Amniotic stem cell (primary cell): Measurements from ENCODE around the gene UTS2B.

Source experiments
- DNase-seq: peaks from one replicate; lab custom pipeline; 2025; lab: John Stamatoyannopoulos, UW

The UTS2B gene

DNA sequence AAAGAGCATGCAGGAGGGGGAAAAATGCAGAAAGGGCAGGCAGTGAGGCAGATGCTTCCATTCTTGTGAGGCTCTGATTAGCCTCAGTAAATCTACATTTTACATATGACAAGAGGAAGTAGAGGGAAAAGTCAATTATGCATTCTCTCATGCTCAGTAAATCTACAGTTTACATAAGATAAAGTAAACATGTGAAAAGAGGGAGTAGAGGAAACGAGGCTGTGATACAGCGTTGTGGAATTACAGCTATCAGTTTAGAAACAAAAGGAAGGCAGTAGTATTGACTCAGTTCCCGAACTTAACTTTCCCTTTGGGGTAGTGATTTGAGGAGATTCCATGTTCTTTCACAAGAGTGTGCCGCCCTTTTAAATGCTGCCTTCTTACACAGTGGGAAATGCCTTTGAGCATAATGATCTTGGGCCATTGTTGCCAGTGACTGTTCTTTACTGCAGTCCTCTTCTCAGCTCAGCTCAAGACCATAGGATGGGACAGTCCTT lies 92.0 kb downstream of the UTS2B start:
- no peak for DNase-seq

DNA sequence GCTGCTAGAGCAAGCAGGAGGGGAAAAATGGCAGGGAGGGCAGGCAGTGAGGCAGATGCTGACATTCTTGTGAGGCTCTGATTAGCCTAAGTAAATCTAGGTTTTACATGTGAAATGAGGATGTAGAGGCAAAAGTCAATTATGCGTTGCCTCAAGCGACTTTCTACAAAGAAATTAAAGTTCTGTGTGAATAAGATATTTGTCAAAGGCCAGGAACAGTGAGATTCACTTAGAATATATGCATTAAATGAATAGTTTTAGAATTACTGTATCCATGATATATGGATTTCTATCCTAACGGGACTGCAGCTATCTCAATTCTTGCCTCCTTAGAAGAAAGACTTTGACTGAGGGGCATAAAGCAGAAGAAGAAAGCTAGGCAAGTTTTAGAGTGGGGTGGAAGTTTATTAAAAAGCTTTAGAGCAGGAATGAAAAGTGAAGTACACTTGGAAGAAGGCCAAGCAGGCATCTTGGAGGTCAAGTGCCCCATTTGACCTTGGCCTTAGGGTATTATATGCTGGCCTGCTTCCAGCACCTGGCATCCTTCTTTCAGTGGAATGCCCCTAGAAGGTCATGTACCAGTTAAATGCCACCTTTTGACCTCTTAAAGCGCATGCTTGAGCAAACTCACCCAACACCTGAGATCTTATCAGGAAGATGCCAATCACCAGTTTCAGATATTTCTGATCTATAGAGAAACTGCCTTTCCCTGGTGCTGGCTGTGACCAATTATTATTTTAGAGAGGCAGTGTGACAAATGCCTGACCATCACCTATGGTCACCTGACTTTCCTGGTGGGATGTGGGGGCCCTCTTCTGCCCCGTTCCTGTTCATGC lies 93.1 kb downstream of the UTS2B start:
- no peak for DNase-seq

DNA sequence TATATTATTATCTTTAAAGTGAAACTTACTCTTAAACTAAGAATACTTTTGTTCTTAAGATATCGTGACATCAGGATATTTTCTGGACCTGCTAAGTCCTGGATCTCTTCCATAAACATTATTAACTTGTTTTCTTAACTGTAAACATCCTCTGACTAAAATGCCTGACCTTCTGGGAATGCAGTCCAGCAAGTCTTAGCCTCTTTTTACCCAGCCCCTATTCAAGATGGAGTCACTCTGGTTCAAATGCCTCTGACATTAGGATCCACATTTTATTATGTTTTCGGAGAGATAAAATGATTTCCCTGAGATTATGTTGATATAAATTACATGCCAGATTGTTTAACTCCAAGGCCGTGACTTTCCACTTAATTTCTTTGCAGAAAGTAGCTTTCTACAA lies 93.7 kb downstream of the UTS2B start:
- peak; percentile 5 for DNase-seq

GRCh38 chr3:191235331-191236314 lies 94.7 kb downstream of the UTS2B start:
- no peak for DNase-seq

GRCh38 chr3:191234216-191234615 lies 96.1 kb downstream of the UTS2B start:
- no peak for DNase-seq

DNA sequence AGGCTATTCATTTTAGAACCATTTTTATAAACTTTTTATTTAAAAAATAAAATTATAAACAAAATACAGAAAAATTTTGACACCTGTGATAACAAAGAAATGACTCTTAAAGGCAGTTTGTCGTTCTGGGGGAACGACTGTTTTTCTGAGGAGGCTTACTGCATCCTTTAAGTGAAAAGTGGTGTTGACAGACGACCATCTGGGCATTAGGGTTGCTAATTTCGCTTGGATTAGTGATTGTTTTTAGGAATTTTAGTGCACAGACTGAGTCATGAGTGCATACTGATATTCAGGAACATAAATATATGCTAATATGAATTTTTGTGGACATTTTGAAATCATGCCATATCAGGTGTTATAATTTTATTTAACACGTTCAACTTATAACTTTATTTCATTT lies 102.8 kb downstream of the UTS2B start:
- DNase-seq, result no peak

DNA sequence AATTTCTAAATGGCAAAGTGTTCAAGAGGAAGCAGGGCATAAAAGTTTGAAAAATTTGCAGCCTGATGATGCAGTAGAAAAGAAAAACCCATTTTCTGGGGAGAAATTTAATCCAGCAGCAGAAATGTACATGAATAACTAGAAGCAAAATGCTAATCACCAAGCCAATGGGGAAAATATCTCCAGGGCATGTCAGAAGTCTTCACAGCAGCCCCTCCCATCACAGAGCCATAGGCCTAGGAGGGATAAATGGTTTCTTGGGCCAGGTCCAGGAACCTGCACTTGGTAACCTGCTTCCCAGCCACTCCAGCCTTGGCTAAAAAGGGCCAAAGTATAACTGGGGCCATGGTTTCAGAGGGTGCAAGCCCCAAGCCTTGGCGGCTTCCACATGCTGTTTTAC lies 108.7 kb downstream of the UTS2B start:
- no peak for DNase-seq

- DNase-seq, result no peak
Measured at GRCh38 chr3:191220908-191221307, 109.4 kb downstream of the UTS2B start.

DNA sequence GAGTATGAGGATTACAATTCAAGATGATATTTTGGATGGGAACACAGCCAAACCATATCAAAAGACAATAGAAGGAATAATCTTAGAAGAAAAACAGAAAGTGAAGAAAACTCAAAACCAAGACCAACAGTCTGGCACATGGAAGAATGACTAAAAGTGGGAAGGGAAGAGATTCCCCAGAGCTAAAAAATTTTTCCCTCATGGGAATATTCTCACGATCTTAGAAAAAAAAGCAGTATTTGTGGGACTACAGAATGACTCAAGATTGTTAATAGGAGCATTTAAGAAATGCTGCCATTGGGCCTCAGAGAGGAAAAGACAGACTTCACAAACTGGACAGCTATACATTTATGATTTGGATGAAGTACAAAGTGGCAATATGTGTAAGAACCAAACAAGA lies 113.0 kb downstream of the UTS2B start:
- no peak for DNase-seq
